Chondrocyte (in vitro differentiated cells): ENCODE results near the gene DGKD. TPM values are rescaled to one million over a fixed set of nuclear protein-coding genes. Genes with fewer than 3 reads are reported as not detected.

Experiments
- DNase-seq: peaks from one replicate; pipeline ENCODE4 v3.0.0; 2021; ENCODE audit warnings: mixed read lengths, low spot score
- H3K27ac Mint-ChIP-seq: one replicate; pipeline ENCODE4 v1.8.0; 2021; ENCODE audit warnings: mild to moderate bottlenecking, moderate library complexity, mixed read lengths; ENCODE audit not compliant: unreplicated experiment
- H3K27me3 Mint-ChIP-seq: 2 replicates; pipeline ENCODE4 v1.8.0; 2021; ENCODE audit warnings: low read depth, mixed read lengths
- H3K36me3 Mint-ChIP-seq: 2 replicates; pipeline ENCODE4 v1.8.0; 2021; ENCODE audit warnings: low read depth, mixed read lengths
- H3K4me1 Mint-ChIP-seq: 2 replicates; pipeline ENCODE4 v1.8.0; 2021; ENCODE audit warnings: low read depth, mild to moderate bottlenecking, mixed read lengths
- H3K4me3 Mint-ChIP-seq: one replicate; pipeline ENCODE4 v1.8.0; 2021; ENCODE audit warnings: mild to moderate bottlenecking, moderate library complexity, mixed read lengths; ENCODE audit not compliant: unreplicated experiment
- H3K9me3 Mint-ChIP-seq: 2 replicates; pipeline ENCODE4 v1.8.0; 2021; ENCODE audit warnings: low read depth, mixed read lengths
- CTCF ChIP-seq: fragments of 200-600 bp; sonication (generic); IDR thresholded peaks from 2 replicates; pipeline ENCODE4 v1.5.0; 2021; ENCODE audit warnings: antibody characterized with exemption, mild to moderate bottlenecking, moderate library complexity
- total RNA-seq: library from RNA; stranded (reverse); gene quantifications from 3 replicates; pipeline ENCODE4 v1.2.1, GENCODE V29; 2021

DGKD gene
- total RNA-seq, 1 donor from 2014 or later: 66.3 TPM

DNA sequence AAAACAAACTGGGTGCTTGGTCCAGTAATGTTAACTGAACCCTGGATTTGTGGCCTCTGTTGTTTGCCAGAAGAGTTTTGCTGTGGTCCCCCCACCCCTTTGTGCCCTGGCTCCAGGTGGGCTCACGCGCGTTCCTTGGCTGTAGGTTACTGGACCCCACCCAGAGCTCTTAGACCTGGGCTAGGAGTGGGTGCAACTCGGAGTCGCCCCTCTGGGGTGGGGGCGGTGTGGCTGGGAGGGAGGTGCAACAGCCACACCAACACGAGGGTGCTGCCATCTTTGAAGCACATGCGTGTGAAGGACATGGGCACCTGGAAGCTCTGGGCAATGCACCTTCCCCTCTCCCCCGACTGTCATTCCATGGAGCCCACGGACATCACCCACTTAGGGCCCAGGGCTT, 119.6 kb downstream of the DGKD start:
- H3K4me3 Mint-ChIP-seq: no peak overlapping the region
- H3K27me3 Mint-ChIP-seq: no peaks in the 10 kb centered on the region
- H3K36me3 Mint-ChIP-seq: peaks cover 24% of the 10 kb centered on the region
- peaks cover 19% of the 10 kb centered on the region for H3K4me1 Mint-ChIP-seq
- DNase-seq: no peak
- H3K9me3 Mint-ChIP-seq: no peaks in the 10 kb centered on the region
- no peak overlapping the region for H3K27ac Mint-ChIP-seq
- no peak for TF ChIP-seq CTCF

DNA sequence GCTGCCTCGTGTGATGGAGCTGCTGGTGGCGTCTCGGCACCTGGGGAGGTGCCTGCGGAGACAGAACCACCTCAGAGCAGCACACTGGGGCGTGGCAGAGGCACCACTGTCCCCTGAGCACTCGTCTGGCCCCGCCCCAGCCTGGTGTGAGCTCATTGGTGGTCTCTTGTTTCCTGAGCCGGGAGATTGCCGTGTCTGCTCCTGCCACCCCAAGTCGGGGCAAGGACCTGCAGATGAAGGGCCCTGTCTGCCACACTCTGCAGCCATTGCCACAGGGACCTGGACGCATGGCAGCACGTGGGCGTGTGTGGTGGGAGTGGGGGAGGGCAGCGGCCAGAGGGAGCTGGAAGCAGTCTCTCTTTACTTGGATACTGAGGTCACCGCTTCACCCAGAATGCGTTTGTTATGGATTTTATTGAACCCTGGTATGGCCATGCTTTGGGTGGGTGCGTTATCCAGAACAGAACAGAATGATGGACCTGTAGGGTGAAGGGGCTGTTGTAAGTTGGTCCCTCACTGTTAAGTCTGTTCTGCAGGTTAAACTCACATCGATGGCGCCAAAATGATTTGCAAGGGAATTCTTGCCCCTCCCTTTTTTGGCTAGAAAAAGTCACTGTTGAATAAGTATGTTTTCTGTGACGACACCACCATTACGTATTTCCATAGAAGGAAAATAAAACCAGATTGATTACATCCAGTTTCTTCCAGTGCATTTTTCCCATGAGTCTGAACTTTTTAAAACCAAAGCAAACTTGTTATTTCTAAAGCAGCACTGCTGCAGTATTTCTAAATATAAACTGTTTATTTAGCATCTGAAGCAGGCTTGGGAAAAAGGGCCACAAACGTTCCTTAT, 120.2 kb downstream of the DGKD start:
- no peaks in the 10 kb centered on the region for H3K9me3 Mint-ChIP-seq
- no peaks in the 10 kb centered on the region for H3K27me3 Mint-ChIP-seq
- H3K36me3 Mint-ChIP-seq: peaks cover 19% of the 10 kb centered on the region
- peak overlapping the region; percentile 61 for H3K27ac Mint-ChIP-seq
- DNase-seq: no peak
- peaks cover 19% of the 10 kb centered on the region for H3K4me1 Mint-ChIP-seq
- TF ChIP-seq CTCF: no peak
- H3K4me3 Mint-ChIP-seq: no peak overlapping the region

- no peak overlapping the region for H3K27ac Mint-ChIP-seq
- peaks cover 16% of the 10 kb centered on the region for H3K36me3 Mint-ChIP-seq
- H3K9me3 Mint-ChIP-seq: no peaks in the 10 kb centered on the region
- no peak for DNase-seq
- no peak for TF ChIP-seq CTCF
- peaks cover 28% of the 10 kb centered on the region for H3K4me1 Mint-ChIP-seq
- H3K4me3 Mint-ChIP-seq: no peak overlapping the region
- H3K27me3 Mint-ChIP-seq: no peaks in the 10 kb centered on the region
These were observed 121.7 kb downstream of the DGKD start for GRCh38 chr2:233476063-233476410.

- Mint-ChIP-seq H3K27ac (no peak overlapping the region), H3K4me3 (no peak overlapping the region)
- DNase-seq: no peak
These were observed 122.6 kb downstream of the DGKD start for GRCh38 chr2:233476651-233477547.

More at GRCh38 chr2:233476651-233477547, 122.6 kb downstream of the DGKD start:
- no peaks in the 10 kb centered on the region for H3K27me3 Mint-ChIP-seq
- H3K4me1 Mint-ChIP-seq: peaks cover 37% of the 10 kb centered on the region
- TF ChIP-seq CTCF: no peak
- H3K9me3 Mint-ChIP-seq: no peaks in the 10 kb centered on the region
- H3K36me3 Mint-ChIP-seq: peaks cover 16% of the 10 kb centered on the region
